ENCODE measurements around the gene MAMLD1.

DNA sequence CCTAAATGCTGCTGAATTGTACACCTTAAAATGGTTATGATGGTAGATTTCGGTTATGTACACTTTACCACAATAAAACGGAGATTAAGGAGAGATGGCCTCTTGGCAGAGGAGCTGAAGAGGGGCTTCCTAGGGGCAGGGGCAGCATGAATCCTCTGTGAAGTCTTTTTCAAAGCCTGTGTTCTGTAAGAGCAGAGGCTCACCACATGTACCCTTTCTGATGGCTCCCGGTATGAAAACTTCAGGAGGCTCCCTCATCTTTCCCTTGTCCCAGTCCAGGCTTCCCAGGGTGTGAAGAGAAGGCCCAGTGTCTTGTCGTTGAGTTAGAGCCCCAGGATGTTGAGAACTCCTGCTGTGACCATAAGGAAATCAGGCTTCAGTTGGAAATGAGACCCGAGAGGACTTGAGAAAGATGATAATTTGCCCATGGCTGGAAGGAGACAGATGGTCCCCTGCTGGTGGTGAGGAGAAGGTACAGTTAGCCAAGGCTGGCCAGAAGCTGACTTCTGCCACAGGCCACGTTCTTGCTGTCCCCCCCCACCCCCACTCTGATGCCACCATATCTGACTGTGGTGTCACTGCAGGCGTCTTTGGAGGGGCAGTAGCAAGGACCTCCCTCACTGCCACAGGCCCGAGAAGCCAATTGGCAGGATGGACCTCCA lies 173.5 kb downstream of the MAMLD1 start:
- TF ChIP-seq ZFP41 (tag by site-specific recombination; IDR thresholded peaks at IDR 0.05; ENCODE audit: borderline replicate concordance): no peak
- TF ChIP-seq, protein P1, sequence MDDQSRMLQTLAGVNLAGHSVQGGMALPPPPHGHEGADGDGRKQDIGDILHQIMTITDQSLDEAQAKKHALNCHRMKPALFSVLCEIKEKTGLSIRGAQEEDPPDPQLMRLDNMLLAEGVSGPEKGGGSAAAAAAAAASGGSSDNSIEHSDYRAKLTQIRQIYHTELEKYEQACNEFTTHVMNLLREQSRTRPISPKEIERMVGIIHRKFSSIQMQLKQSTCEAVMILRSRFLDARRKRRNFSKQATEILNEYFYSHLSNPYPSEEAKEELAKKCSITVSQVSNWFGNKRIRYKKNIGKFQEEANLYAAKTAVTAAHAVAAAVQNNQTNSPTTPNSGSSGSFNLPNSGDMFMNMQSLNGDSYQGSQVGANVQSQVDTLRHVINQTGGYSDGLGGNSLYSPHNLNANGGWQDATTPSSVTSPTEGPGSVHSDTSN (CRISPR knock-in tag; IDR thresholded peaks at IDR 0.05): no peak
- no peak for TF ChIP-seq MEIS1 (CRISPR knock-in tag; IDR thresholded peaks at IDR 0.05; ENCODE audit: borderline replicate concordance)
- TF ChIP-seq CTCF (tag by site-specific recombination; IDR thresholded peaks at IDR 0.05): no peak
- TF ChIP-seq ZNF558 (tag by site-specific recombination; IDR thresholded peaks at IDR 0.05): no peak
- no peak for TF ChIP-seq ZNF747 (tag by site-specific recombination; IDR thresholded peaks at IDR 0.05)

Measured in HEK293 (cell line).